ENCODE data around the gene ZNF436.

GRCh38 chr1:23405946-23406345, 36.3 kb upstream of the ZNF436 start:
- TF ChIP-seq FOXM1 (IDR thresholded peaks at IDR 0.05; ENCODE audit: low read depth), result no peak
- no peak for TF ChIP-seq FOXM1 (CRISPR knock-in tag; IDR thresholded peaks at IDR 0.05; ENCODE audit: low read depth)
- no peak for TF ChIP-seq ZBTB8A (IDR thresholded peaks at IDR 0.05; ENCODE audit: partially characterized antibody)
- no peak for TF ChIP-seq ZNF274 (IDR thresholded peaks at IDR 0.05; ENCODE audit: borderline replicate concordance, low read depth, low read length)
- TF ChIP-seq NFATC3 (IDR thresholded peaks at IDR 0.05), result no peak
- no peak for TF ChIP-seq CTCF (IDR thresholded peaks at IDR 0.05 in 2 of 3, conservative IDR thresholded peaks at IDR 0.05 in 1 of 3; ENCODE audit: insufficient read depth in 2 of 3, low read depth in 1 of 3, low read length in 3 of 3)
- TF ChIP-seq E2F4 (CRISPR knock-in tag; IDR thresholded peaks at IDR 0.05; ENCODE audit: low read depth), result no peak
- no peak for TF ChIP-seq POLR2A (conservative IDR thresholded peaks at IDR 0.05)
- TF ChIP-seq ZHX1 (conservative IDR thresholded peaks at IDR 0.05; ENCODE audit: low read length), result no peak
